Chondrocyte (in vitro differentiated cells): ENCODE results near the gene SPACA4. TPM values are rescaled to one million over a fixed set of nuclear protein-coding genes. Genes with fewer than 3 reads are reported as not detected.

Source experiments
- DNase-seq: peaks from one replicate; pipeline ENCODE4 v3.0.0; 2021; ENCODE audit warnings: mixed read lengths, low spot score
- H3K27ac Mint-ChIP-seq: one replicate; pipeline ENCODE4 v1.8.0; 2021; ENCODE audit warnings: mild to moderate bottlenecking, moderate library complexity, mixed read lengths; ENCODE audit not compliant: unreplicated experiment
- H3K27me3 Mint-ChIP-seq: 2 replicates; pipeline ENCODE4 v1.8.0; 2021; ENCODE audit warnings: low read depth, mixed read lengths
- H3K36me3 Mint-ChIP-seq: 2 replicates; pipeline ENCODE4 v1.8.0; 2021; ENCODE audit warnings: low read depth, mixed read lengths
- H3K4me1 Mint-ChIP-seq: 2 replicates; pipeline ENCODE4 v1.8.0; 2021; ENCODE audit warnings: low read depth, mild to moderate bottlenecking, mixed read lengths
- H3K4me3 Mint-ChIP-seq: one replicate; pipeline ENCODE4 v1.8.0; 2021; ENCODE audit warnings: mild to moderate bottlenecking, moderate library complexity, mixed read lengths; ENCODE audit not compliant: unreplicated experiment
- H3K9me3 Mint-ChIP-seq: 2 replicates; pipeline ENCODE4 v1.8.0; 2021; ENCODE audit warnings: low read depth, mixed read lengths
- CTCF ChIP-seq: fragments of 200-600 bp; sonication (generic); IDR thresholded peaks from 2 replicates; pipeline ENCODE4 v1.5.0; 2021; ENCODE audit warnings: antibody characterized with exemption, mild to moderate bottlenecking, moderate library complexity
- total RNA-seq: library from RNA; stranded (reverse); gene quantifications from 3 replicates; pipeline ENCODE4 v1.2.1, GENCODE V29; 2021

SPACA4 gene
- total RNA-seq, 1 donor from 2014 or later: not detected

- TF ChIP-seq CTCF: no peak
- no peak for DNase-seq
- Mint-ChIP-seq H3K27ac (no peak overlapping the region), H3K36me3 (no peaks in the 10 kb centered on the region), H3K27me3 (no peaks in the 10 kb centered on the region), H3K4me3 (no peak overlapping the region), H3K9me3 (no peaks in the 10 kb centered on the region), H3K4me1 (peaks cover 53% of the 10 kb centered on the region)
These were observed 26.9 kb downstream of the SPACA4 start for GRCh38 chr19:48633148-48634035.

GRCh38 chr19:48634036-48634342 is 27.4 kb downstream of the SPACA4 start:
- peaks cover 59% of the 10 kb centered on the region for H3K4me1 Mint-ChIP-seq
- H3K4me3 Mint-ChIP-seq: peak overlapping the region; percentile 33
- peak overlapping the region; percentile 86 for H3K27ac Mint-ChIP-seq
- no peak for DNase-seq
- no peak for TF ChIP-seq CTCF
- H3K9me3 Mint-ChIP-seq: no peaks in the 10 kb centered on the region
- H3K27me3 Mint-ChIP-seq: no peaks in the 10 kb centered on the region
- H3K36me3 Mint-ChIP-seq: no peaks in the 10 kb centered on the region

- peaks cover 59% of the 10 kb centered on the region for H3K4me1 Mint-ChIP-seq
- DNase-seq: peak; percentile 98
- TF ChIP-seq CTCF: no peak
- H3K27ac Mint-ChIP-seq: peak overlapping the region; percentile 86
- no peaks in the 10 kb centered on the region for H3K36me3 Mint-ChIP-seq
- no peaks in the 10 kb centered on the region for H3K27me3 Mint-ChIP-seq
- peak overlapping the region; percentile 65 for H3K4me3 Mint-ChIP-seq
- no peaks in the 10 kb centered on the region for H3K9me3 Mint-ChIP-seq
These were observed 28.1 kb downstream of the SPACA4 start for GRCh38 chr19:48634424-48635262.

- peak overlapping the region; percentile 70 for H3K4me3 Mint-ChIP-seq
- no peak for TF ChIP-seq CTCF
- H3K27ac Mint-ChIP-seq: peak overlapping the region; percentile 86
- no peaks in the 10 kb centered on the region for H3K27me3 Mint-ChIP-seq
- peaks cover 52% of the 10 kb centered on the region for H3K4me1 Mint-ChIP-seq
- no peaks in the 10 kb centered on the region for H3K9me3 Mint-ChIP-seq
- no peak for DNase-seq
- no peaks in the 10 kb centered on the region for H3K36me3 Mint-ChIP-seq
These were observed 28.9 kb downstream of the SPACA4 start for GRCh38 chr19:48635263-48635965.
